PFSK-1 (cell line): ENCODE measurements around the gene GBF1.

ENCODE experiments used
- POLR2AphosphoS5 ChIP-seq: IDR thresholded peaks from 2 replicates; pipeline ENCODE4 v1.6.1; 2012; ENCODE audit warnings: low read depth, mild to moderate bottlenecking, control low read depth, low read length, moderate library complexity
- REST ChIP-seq, 2 experiments: IDR thresholded peaks; 2 replicates each; pipeline versions ENCODE4 v1.6.1 to v1.8.0; 2011 to 2012; ENCODE audit warnings: low read depth in 2 of 2, low read length in 2 of 2, control low read depth in 1 of 2, inconsistent platforms in 1 of 2, mild to moderate bottlenecking in 1 of 2, moderate library complexity in 1 of 2; ENCODE audit not compliant: insufficient read depth in 1 of 2
- SIN3A ChIP-seq: IDR thresholded peaks from 2 replicates; pipeline ENCODE4 v1.6.1; 2012; ENCODE audit warnings: mild to moderate bottlenecking, low read length, moderate library complexity, borderline replicate concordance; ENCODE audit not compliant: insufficient read depth

- TF ChIP-seq POLR2AphosphoS5 (no peak), SIN3A (no peak), REST (IDR thresholded peaks at IDR 0.05; ENCODE audit: insufficient read depth in 1 of 2, low read depth in 2 of 2, low read length in 2 of 2) (peak; percentile 96)
Observed at GRCh38 chr10:102419269-102420180, 174.2 kb downstream of the GBF1 start.
